GM12892 (cell line): Measurements from ENCODE around the gene HOXC5.

ENCODE experiments used
- DNase-seq: peaks from one replicate; pipeline ENCODE4 v3.0.0; 2011; ENCODE audit not compliant: insufficient read length
- FAIRE-seq: peaks from 2 replicates; lab custom pipeline; 2011; peaks lifted over from hg19 to GRCh38; lab: Jason Lieb, UNC
- POLR2A ChIP-seq: IDR thresholded peaks from 2 replicates; pipeline ENCODE4 v1.6.1; 2011; ENCODE audit warnings: low read depth, low read length, control low read depth
- POLR2AphosphoS5 ChIP-seq: IDR thresholded peaks from 2 replicates; pipeline ENCODE4 v1.6.1; 2011; ENCODE audit warnings: low read depth, low read length, control low read depth
- TAF1 ChIP-seq: IDR thresholded peaks from 2 replicates; pipeline ENCODE4 v1.6.1; 2011; ENCODE audit warnings: low read depth, mild to moderate bottlenecking, control low read depth, low read length, borderline replicate concordance

HOXC5 gene

DNA sequence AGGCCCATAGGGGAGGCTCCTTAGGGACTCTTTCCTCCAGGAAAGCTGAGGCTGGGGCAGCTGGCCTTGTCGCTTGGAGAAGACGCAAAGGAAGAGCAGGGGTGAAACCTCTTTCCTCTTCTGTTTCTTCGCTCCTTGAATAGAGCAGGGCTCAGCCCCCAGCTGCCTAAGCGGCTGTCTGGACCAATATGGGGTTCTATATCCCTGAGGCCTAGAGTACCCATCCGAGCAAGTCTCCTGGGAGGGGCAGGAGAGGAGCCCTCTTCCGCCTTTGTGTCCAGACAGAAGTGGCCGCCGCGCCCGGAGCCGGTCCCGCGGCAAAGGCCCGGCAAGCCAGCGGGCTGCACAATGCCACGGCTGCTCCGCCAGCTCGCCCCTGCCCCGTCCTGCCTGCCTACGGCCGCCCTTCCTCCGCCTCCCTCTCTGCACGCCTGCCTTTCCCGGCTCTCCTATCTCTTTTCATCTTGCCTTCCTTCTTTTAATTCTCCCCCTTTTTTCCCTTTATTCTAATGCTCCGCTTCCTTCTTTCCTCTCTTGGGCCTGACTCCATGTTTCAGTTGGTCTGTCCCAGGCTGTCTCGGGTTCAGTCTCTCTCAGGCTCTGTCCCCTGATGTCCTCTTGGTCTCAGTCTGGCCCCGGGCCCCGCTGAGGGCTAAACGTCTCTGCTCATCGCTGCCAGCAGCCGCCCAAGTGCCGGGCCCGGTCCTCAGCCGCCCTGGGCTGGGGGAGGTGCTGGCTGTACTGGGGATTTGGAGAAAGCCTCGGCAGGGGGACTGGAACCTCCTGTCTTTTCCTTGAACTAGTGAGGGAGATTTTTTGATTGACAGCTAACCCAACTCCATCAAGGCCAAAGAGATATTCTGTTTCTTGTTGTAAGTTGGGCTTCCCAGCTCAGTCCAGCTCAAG lies 35.4 kb upstream of the HOXC5 start:
- no peak for FAIRE-seq

DNA sequence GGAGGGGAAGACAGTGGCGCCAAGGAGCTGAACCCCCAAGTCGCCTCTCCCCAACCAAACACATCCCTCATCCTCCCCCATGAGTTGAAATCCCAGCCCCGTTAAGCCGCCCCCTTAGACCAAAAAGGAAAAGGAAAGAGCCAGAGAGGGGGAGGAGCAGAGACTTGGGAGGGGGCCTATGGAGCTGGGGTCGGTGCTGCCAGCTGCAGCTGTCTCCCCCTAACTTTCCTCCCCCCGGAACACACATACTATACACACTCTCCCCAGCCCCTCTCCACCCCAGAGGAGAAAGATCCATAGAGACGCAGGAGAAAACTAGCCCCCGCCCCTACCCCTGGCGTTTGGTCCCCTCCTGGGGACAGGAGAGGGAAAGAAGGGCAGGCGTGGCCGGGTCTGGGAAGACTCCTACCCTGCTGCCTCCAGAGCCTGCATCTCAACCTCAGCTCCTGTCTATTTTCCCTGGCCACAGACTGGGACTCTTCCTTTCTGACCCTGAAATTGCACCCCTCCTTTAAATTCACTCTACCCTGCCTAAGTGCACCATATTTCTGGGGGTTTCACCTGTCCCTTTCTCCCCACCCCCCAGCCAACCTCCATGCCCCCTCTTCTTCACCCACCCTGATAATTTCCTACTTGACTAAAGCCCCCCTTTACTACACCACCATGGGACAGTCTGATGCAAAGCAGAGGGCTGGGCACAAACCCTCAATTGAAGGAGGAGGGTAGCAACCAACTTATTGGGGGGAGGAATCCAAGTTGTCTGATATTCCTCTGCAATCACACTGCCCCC lies 34.5 kb upstream of the HOXC5 start:
- no peak for TF ChIP-seq POLR2AphosphoS5
- TF ChIP-seq POLR2A, result no peak
- no peak for TF ChIP-seq TAF1

More for the DNA sequence above, 35.4 kb upstream of the HOXC5 start:
- no peak for TF ChIP-seq TAF1
- no peak for TF ChIP-seq POLR2AphosphoS5
- no peak for TF ChIP-seq POLR2A
- no peak for DNase-seq

GRCh38 chr12:53998900-53999236 lies 34.0 kb upstream of the HOXC5 start:
- no peak for DNase-seq
- TF ChIP-seq TAF1 (no peak), POLR2A (no peak), POLR2AphosphoS5 (no peak)
- no peak for FAIRE-seq

More for the DNA sequence above, 34.5 kb upstream of the HOXC5 start:
- no peak for FAIRE-seq
- DNase-seq, result no peak

DNA sequence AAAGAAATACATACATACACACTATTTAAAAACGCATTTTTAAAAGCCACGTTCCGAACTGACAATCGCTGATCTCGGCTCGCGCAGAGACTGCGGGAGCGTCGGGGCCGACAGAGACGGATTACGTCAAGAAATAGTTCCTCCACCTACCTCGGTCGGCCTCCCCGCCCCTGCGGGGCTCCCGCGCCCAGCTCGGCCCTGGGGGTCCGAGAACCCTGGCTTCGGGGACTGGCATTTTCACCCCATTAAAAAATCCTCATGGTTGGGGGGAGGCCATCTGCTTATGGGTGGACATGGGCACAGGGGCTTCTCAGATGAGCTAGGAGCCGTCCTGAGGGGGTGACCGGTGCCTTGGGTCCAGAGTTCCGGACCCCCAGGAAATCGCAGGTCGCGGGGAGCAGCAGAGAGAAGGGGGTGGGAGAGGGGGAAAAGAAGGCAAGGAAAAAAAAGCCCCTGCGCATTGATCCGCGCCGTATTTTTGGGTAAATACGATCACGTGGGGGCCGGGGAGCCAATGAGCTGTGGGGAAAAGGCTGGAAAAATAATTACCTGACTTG lies 33.2 kb upstream of the HOXC5 start:
- DNase-seq (no peak), FAIRE-seq (no peak)
- TF ChIP-seq TAF1, result no peak
- TF ChIP-seq POLR2A, result no peak
- TF ChIP-seq POLR2AphosphoS5, result no peak

- DNase-seq (no peak), FAIRE-seq (no peak)
- TF ChIP-seq POLR2AphosphoS5 (no peak), TAF1 (no peak), POLR2A (no peak)
These were observed 32.4 kb upstream of the HOXC5 start, which contains the start of gene HOXC9 for GRCh38 chr12:54000116-54001114. TSS of gene HOXC9 (plus strand) at chr12:54000161. CDS start at chr12:54000189, 28 bp downstream.

- TF ChIP-seq POLR2A (no peak), TAF1 (no peak), POLR2AphosphoS5 (no peak)
- DNase-seq, result no peak
- no peak for FAIRE-seq
These were observed 31.3 kb upstream of the HOXC5 start for GRCh38 chr12:54001283-54002187.

- DNase-seq (no peak), FAIRE-seq (no peak)
- TF ChIP-seq POLR2A (no peak), TAF1 (no peak), POLR2AphosphoS5 (no peak)
These were observed 30.5 kb upstream of the HOXC5 start for GRCh38 chr12:54002278-54002914.

DNA sequence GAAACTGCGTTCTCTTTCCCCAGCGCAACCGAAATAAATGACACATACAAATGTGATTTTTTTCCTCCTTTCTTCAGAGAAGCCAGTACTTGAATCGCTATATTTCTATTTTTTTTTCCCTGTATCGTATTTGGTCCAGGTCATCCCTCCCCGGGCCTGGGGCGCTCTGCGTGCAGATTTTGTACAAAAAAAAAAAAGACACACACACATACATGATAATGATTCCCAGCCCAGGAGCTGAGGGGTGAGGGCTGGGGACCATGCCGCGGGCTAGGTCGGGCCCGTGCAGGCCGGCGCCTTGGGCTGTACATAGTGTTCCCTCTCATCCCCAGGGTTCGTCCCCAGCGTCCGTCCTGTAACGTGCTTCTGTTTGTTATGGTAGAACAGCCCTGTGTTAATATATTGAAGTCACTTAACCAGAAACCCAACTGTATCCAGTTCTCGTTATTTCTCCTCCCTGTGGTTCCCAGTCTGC lies 29.9 kb upstream of the HOXC5 start:
- TF ChIP-seq POLR2AphosphoS5 (no peak), POLR2A (no peak), TAF1 (no peak)
- DNase-seq (no peak), FAIRE-seq (no peak)

DNA sequence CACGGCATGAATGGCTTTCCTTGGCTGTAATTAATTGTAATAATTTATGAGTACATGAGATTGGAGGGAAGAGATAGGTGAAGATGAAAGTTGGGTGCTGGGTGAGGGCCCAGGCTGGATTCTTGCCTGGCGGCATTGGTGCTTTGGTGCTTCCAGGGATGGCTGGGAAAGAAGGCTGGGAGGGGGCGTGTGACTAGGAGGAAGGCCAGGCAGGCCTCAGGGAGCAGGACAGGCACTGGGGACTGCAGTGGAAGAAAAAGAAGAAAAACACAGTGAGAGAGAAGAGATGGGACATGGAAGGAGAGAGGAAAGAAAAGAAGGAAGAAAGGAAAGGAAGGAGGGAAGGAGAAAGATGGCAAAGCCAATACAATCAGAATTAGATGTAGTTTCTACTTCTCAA lies 29.2 kb upstream of the HOXC5 start:
- FAIRE-seq (no peak), DNase-seq (no peak)
- TF ChIP-seq POLR2AphosphoS5, result no peak
- no peak for TF ChIP-seq TAF1
- no peak for TF ChIP-seq POLR2A
